Ovary (tissue), 9 donors: ENCODE data around the gene LMO7. TPM values are rescaled to one million over a fixed set of nuclear protein-coding genes. Genes with fewer than 3 reads are reported as not detected.

Source experiments
- DNase-seq, 5 donors: peaks; one replicate each; pipeline ENCODE4 v3.0.0-alpha.2; 2019 to 2020
- H3K27ac ChIP-seq, 2 donors: fragments of 200-600 bp; one replicate each; pipeline versions ENCODE4 v1.5.1 to v1.8.0; 2019 to 2022
- H3K27me3 ChIP-seq: fragments of 200-600 bp; one replicate; pipeline ENCODE4 v1.8.0; 2022
- H3K36me3 ChIP-seq: fragments of 200-600 bp; sonication (generic); one replicate; pipeline ENCODE4 v1.5.1; 2019
- H3K4me1 ChIP-seq: one replicate; pipeline ENCODE4 v1.8.1; 2013; ENCODE audit warnings: mild to moderate bottlenecking, moderate library complexity; ENCODE audit not compliant: insufficient read depth
- H3K4me3 ChIP-seq: fragments of 200-600 bp; sonication (generic); one replicate; pipeline ENCODE4 v1.5.1; 2017
- H3K9me3 ChIP-seq, 2 donors: fragments of 200-600 bp in 1 of 2; sonication (generic) in 1 of 2; one replicate each; pipeline versions ENCODE4 v1.5.1 to v1.8.1; 2013 to 2019; ENCODE audit warnings: mild to moderate bottlenecking in 1 of 2, moderate library complexity in 1 of 2
- EP300 ChIP-seq: sonication (generic); formaldehyde crosslinking; IDR thresholded peaks from one replicate; pipeline ENCODE4 v1.6.1; 2017; ENCODE audit warnings: antibody characterized with exemption
- POLR2A ChIP-seq: fragments of 450-650 bp; IDR thresholded peaks from one replicate; pipeline ENCODE4 v1.6.1; 2017; ENCODE audit warnings: antibody characterized with exemption, mild to moderate bottlenecking, moderate library complexity
- WGBS, 3 donors: extraction: QIAGEN DNeasy Blood & Tissue Kit in 1 of 3; methylation state at CpG; one replicate each; pipeline versions ENCODE4 v1.1.5 to v1.1.7; 2013 to 2017; 5-methylcytosine and 5-hydroxymethylcytosine counted together
- intact Hi-C, 4 donors: fragments of 100-400 bp; cut with DNase I; formaldehyde crosslinking; loops; one replicate each; pipeline versions ENCODE4 v1.11.0 to v1.15.1; 2022 to 2023
- polyA plus RNA-seq, 2 donors: library from polyadenylated mRNA; stranded (reverse); fragments of 200-250 nt in 1 of 2; fragments of 350-450 nt in 1 of 2; fragmentation: Illumina TruSeq in 1 of 2; extraction: RNeasy Lipid Tissue Mini Kit (QIAGEN cat#74804) in 1 of 2; gene quantifications; one replicate each; pipeline ENCODE4 v1.2.3, GENCODE V29; 2013 to 2014
- total RNA-seq, 7 donors: library from RNA; depleted of rRNA in 2 of 7; stranded (reverse); fragments of >200 nt in 2 of 7; fragmentation: NEBNext Ultra II Directional in 3 of 7; extraction: Animal tissue kit (Norgen Biotek cat#: 25700) in 3 of 7; gene quantifications; one replicate each; pipeline versions ENCODE4 v1.1.0 to v1.2.4, GENCODE V29; 2016 to 2023
- TF ChIP-seq, protein P1 (sequence below), 3 donors: fragments of 450-650 bp in 2 of 3; fragments of 200-600 bp in 1 of 3; IDR thresholded peaks; one replicate each; pipeline versions ENCODE4 v1.5.1 to v1.8.0; 2016 to 2022; ENCODE audit warnings: antibody characterized with exemption in 3 of 3, mild to moderate bottlenecking in 1 of 3
- donor health status: DM: no; HTN: no; CAD: no; lungs with moderate emphysema.
- donor health status: DM: no; HTN: no; CAD: no.
- donor health status: Bipolar disorder and iron deficiency.
- donor health status: DM: yes; HTN: yes; CAD: no.
- donor health status: DM: no; HTN: no; CAD: no.
- donor health status: DM: yes; HTN: yes; CAD: no.

LMO7 gene
- total and polyA plus RNA-seq, 9 donors: 9.6 to 60.7 (median 20.1) TPM

DNA sequence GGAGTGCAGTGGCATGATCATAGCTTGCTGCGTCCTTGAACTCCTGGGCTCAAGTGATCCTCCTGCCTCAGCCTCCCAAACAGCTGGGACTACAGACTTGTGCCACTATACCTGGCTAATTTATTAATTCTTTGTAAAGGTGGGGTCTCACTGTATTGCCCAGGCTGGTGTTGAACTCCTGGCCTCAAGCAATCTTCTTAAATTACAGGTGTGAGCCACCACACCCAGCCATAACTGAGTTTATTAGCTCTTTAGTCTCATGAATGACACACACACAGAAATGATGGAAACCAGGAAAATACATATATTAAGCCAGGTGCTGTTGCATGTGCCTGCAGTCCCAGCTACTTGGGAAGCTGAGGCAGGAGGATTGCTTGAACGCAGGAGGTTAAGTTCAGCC, 33.1 kb upstream of the LMO7 start:
- TF ChIP-seq, protein P1, sequence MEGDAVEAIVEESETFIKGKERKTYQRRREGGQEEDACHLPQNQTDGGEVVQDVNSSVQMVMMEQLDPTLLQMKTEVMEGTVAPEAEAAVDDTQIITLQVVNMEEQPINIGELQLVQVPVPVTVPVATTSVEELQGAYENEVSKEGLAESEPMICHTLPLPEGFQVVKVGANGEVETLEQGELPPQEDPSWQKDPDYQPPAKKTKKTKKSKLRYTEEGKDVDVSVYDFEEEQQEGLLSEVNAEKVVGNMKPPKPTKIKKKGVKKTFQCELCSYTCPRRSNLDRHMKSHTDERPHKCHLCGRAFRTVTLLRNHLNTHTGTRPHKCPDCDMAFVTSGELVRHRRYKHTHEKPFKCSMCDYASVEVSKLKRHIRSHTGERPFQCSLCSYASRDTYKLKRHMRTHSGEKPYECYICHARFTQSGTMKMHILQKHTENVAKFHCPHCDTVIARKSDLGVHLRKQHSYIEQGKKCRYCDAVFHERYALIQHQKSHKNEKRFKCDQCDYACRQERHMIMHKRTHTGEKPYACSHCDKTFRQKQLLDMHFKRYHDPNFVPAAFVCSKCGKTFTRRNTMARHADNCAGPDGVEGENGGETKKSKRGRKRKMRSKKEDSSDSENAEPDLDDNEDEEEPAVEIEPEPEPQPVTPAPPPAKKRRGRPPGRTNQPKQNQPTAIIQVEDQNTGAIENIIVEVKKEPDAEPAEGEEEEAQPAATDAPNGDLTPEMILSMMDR (IDR thresholded peaks at IDR 0.05): no peak
- no peak for TF ChIP-seq EP300
- TF ChIP-seq POLR2A: no peak
- intact Hi-C loops: no loop called here
- WGBS, 3 donors: 94 to 99% (median 98%) methylated on average over 2 of the region's 2 CpGs
- Histone ChIP-seq H3K27me3 (no peaks in the 10 kb centered on the region), H3K36me3 (no peaks in the 10 kb centered on the region), H3K4me1 (no peaks in the 10 kb centered on the region), H3K9me3 (no peaks in the 10 kb centered on the region), H3K27ac (no peak overlapping the region), H3K4me3 (no peak overlapping the region)
- no peak for DNase-seq

GRCh38 chr13:75607447-75607846, 28.7 kb upstream of the LMO7 start:
- no peaks in the 10 kb centered on the region for H3K4me1 ChIP-seq
- intact Hi-C loops: no loop called here
- DNase-seq: no peak
- H3K9me3 ChIP-seq: no peaks in the 10 kb centered on the region
- H3K36me3 ChIP-seq: no peaks in the 10 kb centered on the region
- no peaks in the 10 kb centered on the region for H3K27me3 ChIP-seq
- WGBS, 3 donors: 96 to 98% (median 98%) methylated on average over 2 of the region's 2 CpGs
- no peak overlapping the region for H3K27ac ChIP-seq
- TF ChIP-seq EP300 (no peak), POLR2A (no peak)
- H3K4me3 ChIP-seq: no peak overlapping the region

DNA sequence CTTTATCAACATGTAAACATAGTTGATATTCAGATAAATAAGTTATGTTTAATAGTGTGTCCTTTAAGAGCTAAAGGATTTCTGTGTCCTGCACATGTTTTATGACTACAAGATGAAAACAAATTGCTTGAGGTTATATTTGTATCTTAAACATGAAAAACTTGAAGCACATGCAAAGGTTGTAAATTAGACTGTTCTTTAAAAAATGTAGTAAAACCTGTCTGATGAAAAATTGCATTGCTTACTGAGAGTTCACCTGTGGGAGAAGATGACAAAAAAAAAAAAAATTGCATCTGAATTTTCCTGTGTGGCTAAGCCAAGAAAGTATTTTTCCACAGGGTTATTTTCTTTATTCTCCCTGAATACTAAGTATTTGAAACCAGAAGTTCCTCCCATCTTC, 25.7 kb upstream of the LMO7 start:
- intact Hi-C loops: no loop called here
- TF ChIP-seq POLR2A: no peak
- TF ChIP-seq, protein P1 (IDR thresholded peaks at IDR 0.05): no peak
- no peak for TF ChIP-seq EP300
- Histone ChIP-seq H3K27ac (no peak overlapping the region), H3K27me3 (no peaks in the 10 kb centered on the region), H3K4me1 (no peaks in the 10 kb centered on the region), H3K9me3 (no peaks in the 10 kb centered on the region), H3K4me3 (no peak overlapping the region), H3K36me3 (no peaks in the 10 kb centered on the region)
- no peak for DNase-seq

GRCh38 chr13:75612354-75612753, 23.8 kb upstream of the LMO7 start:
- Histone ChIP-seq H3K9me3 (no peaks in the 10 kb centered on the region), H3K36me3 (no peaks in the 10 kb centered on the region), H3K4me1 (no peaks in the 10 kb centered on the region), H3K4me3 (no peak overlapping the region), H3K27me3 (no peaks in the 10 kb centered on the region), H3K27ac (no peak overlapping the region)
- WGBS, 3 donors: 72 to 76% (median 73%) methylated on average over 2 of the region's 2 CpGs
- TF ChIP-seq, protein P1 (IDR thresholded peaks at IDR 0.05): no peak
- no peak for TF ChIP-seq EP300
- no peak for TF ChIP-seq POLR2A
- intact Hi-C loops: no loop called here
- DNase-seq: no peak

DNA sequence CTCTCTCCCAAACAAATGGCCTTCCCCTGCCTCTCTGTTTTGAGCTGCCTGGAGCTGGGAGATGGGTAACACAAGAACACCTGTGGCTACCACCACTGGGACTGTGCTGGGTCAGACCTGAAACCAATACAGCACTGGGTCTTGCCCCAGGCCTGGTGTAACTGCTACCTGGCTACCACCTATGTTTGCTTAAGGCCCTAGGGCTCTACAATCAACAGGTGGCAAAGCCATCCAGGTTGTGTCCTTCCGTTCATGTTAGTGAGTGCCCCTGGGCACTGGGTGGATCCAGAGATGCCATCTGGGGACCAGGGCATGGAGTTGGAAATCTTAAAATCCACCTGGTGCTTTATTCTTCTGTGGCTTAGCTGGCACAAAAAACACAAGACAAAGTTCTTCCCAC, 18.9 kb upstream of the LMO7 start:
- H3K36me3 ChIP-seq: no peaks in the 10 kb centered on the region
- no peaks in the 10 kb centered on the region for H3K9me3 ChIP-seq
- WGBS, 3 donors: 0 to 95% (median 63%) methylated on average over 1 of the region's 1 CpG
- no peak overlapping the region for H3K4me3 ChIP-seq
- intact Hi-C loops: no loop called here
- no peak for DNase-seq
- TF ChIP-seq, protein P1 (IDR thresholded peaks at IDR 0.05): no peak
- TF ChIP-seq POLR2A (no peak), EP300 (no peak)
- H3K27ac ChIP-seq: no peak overlapping the region
- no peaks in the 10 kb centered on the region for H3K27me3 ChIP-seq
- H3K4me1 ChIP-seq: no peaks in the 10 kb centered on the region
